Measurements from ENCODE around the gene PPP1R9A. TPM values are rescaled to one million over a fixed set of nuclear protein-coding genes. Genes with fewer than 3 reads are reported as not detected.

Gene PPP1R9A
- total RNA-seq, 1 experiment from 2014 or later: 15.6 TPM

GRCh38 chr7:95297041-95297440, 389.6 kb downstream of the PPP1R9A start:
- Histone ChIP-seq H3K27me3 (replicated peaks; ENCODE audit: insufficient read depth, low read depth, low read length, poor library complexity) (no peaks in the 10 kb centered on the region), H3K27ac (ENCODE audit: low read depth, low read length, poor library complexity, severe bottlenecking) (no peak overlapping the region), H3K9me3 (ENCODE audit: low read depth, low read length, poor library complexity, severe bottlenecking) (no peaks in the 10 kb centered on the region), H3K4me3 (ENCODE audit: low read depth, low read length, poor library complexity, severe bottlenecking) (no peak overlapping the region), H3K4me1 (ENCODE audit: insufficient read depth, low read length, poor library complexity, severe bottlenecking) (no peaks in the 10 kb centered on the region), H3K36me3 (ENCODE audit: insufficient read depth, low read length, poor library complexity, severe bottlenecking) (no peaks in the 10 kb centered on the region)
- intact Hi-C loops (cut with micrococcal nuclease; ENCODE audit: unreplicated experiment): no loop called here
- POLR2A ChIA-PET (ENCODE audit: low non-redundant PET): no interaction called here
- CTCF ChIA-PET: no interaction called here
- no TSS peak for BruUV-seq (replicated peaks)
- DNase-seq (ENCODE audit: low spot score): no peak
- no peak for TF ChIP-seq EZH2 (IDR thresholded peaks at IDR 0.05; ENCODE audit: borderline replicate concordance, low read depth, low read length, poor library complexity, severe bottlenecking)
- TF ChIP-seq CTCF (conservative IDR thresholded peaks at IDR 0.05; ENCODE audit: low read depth, low read length): no peak

GRCh38 chr7:95298091-95298490, 390.7 kb downstream of the PPP1R9A start:
- ChIA-PET POLR2A (ENCODE audit: low non-redundant PET) (no interaction called here), CTCF (no interaction called here)
- TF ChIP-seq EZH2 (IDR thresholded peaks at IDR 0.05; ENCODE audit: borderline replicate concordance, low read depth, low read length, poor library complexity, severe bottlenecking) (no peak), CTCF (conservative IDR thresholded peaks at IDR 0.05; ENCODE audit: low read depth, low read length) (no peak)
- H3K9me3 ChIP-seq (ENCODE audit: low read depth, low read length, poor library complexity, severe bottlenecking): no peaks in the 10 kb centered on the region
- no peak overlapping the region for H3K27ac ChIP-seq (ENCODE audit: low read depth, low read length, poor library complexity, severe bottlenecking)
- BruUV-seq (replicated peaks): no TSS peak
- H3K27me3 ChIP-seq (replicated peaks; ENCODE audit: insufficient read depth, low read depth, low read length, poor library complexity): no peaks in the 10 kb centered on the region
- intact Hi-C loops (cut with micrococcal nuclease; ENCODE audit: unreplicated experiment): no loop called here
- H3K36me3 ChIP-seq (ENCODE audit: insufficient read depth, low read length, poor library complexity, severe bottlenecking): no peaks in the 10 kb centered on the region
- no peaks in the 10 kb centered on the region for H3K4me1 ChIP-seq (ENCODE audit: insufficient read depth, low read length, poor library complexity, severe bottlenecking)
- no peak overlapping the region for H3K4me3 ChIP-seq (ENCODE audit: low read depth, low read length, poor library complexity, severe bottlenecking)
- DNase-seq (ENCODE audit: low spot score): no peak

GRCh38 chr7:95303013-95303905, 395.9 kb downstream of the PPP1R9A start:
- no peaks in the 10 kb centered on the region for H3K36me3 ChIP-seq (ENCODE audit: insufficient read depth, low read length, poor library complexity, severe bottlenecking)
- no peak overlapping the region for H3K27ac ChIP-seq (ENCODE audit: low read depth, low read length, poor library complexity, severe bottlenecking)
- POLR2A ChIA-PET (ENCODE audit: low non-redundant PET): interaction anchor here (0.7 kb wide), 1 partner anchor 104 kb away, joined by 5 read pairs; no protein-coding TSS in a partner anchor
- no peaks in the 10 kb centered on the region for H3K9me3 ChIP-seq (ENCODE audit: low read depth, low read length, poor library complexity, severe bottlenecking)
- H3K27me3 ChIP-seq (replicated peaks; ENCODE audit: insufficient read depth, low read depth, low read length, poor library complexity): no peaks in the 10 kb centered on the region
- H3K4me1 ChIP-seq (ENCODE audit: insufficient read depth, low read length, poor library complexity, severe bottlenecking): peaks cover 6% of the 10 kb centered on the region
- no peak for TF ChIP-seq EZH2 (IDR thresholded peaks at IDR 0.05; ENCODE audit: borderline replicate concordance, low read depth, low read length, poor library complexity, severe bottlenecking)
- TF ChIP-seq CTCF (conservative IDR thresholded peaks at IDR 0.05; ENCODE audit: low read depth, low read length): no peak
- intact Hi-C loops (cut with micrococcal nuclease; ENCODE audit: unreplicated experiment): no loop called here
- CTCF ChIA-PET: no interaction called here
- H3K4me3 ChIP-seq (ENCODE audit: low read depth, low read length, poor library complexity, severe bottlenecking): no peak overlapping the region
- BruUV-seq (replicated peaks): no TSS peak
- DNase-seq (ENCODE audit: low spot score): no peak
